Epithelial cell of proximal tubule (primary cell): ENCODE results near the gene SEL1L. TPM values are rescaled to one million over a fixed set of nuclear protein-coding genes. Genes with fewer than 3 reads are reported as not detected.

ENCODE experiments used
- DNase-seq: peaks from one replicate; pipeline ENCODE4 v3.0.0-alpha.2; 2011; ENCODE audit warnings: low read depth
- H3K4me3 ChIP-seq: 2 replicates; pipeline ENCODE4 v1.5.1; 2011; ENCODE audit warnings: low read depth, mild to moderate bottlenecking, low read length
- total RNA-seq: library from RNA; depleted of rRNA; stranded (reverse); fragments of >200 nt; gene quantifications from 2 replicates; pipeline ENCODE4 v1.2.3, GENCODE V29; 2015
- TF ChIP-seq, protein P1 (sequence below): conservative IDR thresholded peaks from 2 replicates; pipeline ENCODE4 v1.5.1; 2012; ENCODE audit warnings: low read depth, mild to moderate bottlenecking, low read length

The SEL1L gene
- total RNA-seq, 1 donor from 2014 or later: 25.2 TPM

DNA sequence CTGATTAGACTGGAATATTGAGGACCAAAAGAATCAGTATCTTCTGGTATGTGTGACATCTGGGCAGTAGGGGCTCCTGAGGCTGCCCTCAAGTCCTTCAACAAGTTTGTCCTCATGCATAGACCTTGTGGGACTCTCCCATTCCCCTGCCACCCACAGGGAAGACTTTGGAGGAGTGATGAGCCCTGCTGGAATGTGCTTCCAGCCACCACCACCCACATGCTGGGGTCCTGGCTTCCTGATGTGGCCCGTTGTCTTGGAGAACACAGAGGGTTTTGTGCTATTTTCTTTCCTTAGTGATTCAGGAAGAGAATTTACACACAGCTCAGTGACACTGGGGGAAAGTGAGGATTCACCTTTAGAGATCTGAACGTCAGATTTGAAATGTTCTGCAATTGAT lies 29.2 kb upstream of the SEL1L start:
- TF ChIP-seq, protein P1, sequence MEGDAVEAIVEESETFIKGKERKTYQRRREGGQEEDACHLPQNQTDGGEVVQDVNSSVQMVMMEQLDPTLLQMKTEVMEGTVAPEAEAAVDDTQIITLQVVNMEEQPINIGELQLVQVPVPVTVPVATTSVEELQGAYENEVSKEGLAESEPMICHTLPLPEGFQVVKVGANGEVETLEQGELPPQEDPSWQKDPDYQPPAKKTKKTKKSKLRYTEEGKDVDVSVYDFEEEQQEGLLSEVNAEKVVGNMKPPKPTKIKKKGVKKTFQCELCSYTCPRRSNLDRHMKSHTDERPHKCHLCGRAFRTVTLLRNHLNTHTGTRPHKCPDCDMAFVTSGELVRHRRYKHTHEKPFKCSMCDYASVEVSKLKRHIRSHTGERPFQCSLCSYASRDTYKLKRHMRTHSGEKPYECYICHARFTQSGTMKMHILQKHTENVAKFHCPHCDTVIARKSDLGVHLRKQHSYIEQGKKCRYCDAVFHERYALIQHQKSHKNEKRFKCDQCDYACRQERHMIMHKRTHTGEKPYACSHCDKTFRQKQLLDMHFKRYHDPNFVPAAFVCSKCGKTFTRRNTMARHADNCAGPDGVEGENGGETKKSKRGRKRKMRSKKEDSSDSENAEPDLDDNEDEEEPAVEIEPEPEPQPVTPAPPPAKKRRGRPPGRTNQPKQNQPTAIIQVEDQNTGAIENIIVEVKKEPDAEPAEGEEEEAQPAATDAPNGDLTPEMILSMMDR: no peak
- H3K4me3 ChIP-seq: no peak overlapping the region
- DNase-seq: no peak

DNA sequence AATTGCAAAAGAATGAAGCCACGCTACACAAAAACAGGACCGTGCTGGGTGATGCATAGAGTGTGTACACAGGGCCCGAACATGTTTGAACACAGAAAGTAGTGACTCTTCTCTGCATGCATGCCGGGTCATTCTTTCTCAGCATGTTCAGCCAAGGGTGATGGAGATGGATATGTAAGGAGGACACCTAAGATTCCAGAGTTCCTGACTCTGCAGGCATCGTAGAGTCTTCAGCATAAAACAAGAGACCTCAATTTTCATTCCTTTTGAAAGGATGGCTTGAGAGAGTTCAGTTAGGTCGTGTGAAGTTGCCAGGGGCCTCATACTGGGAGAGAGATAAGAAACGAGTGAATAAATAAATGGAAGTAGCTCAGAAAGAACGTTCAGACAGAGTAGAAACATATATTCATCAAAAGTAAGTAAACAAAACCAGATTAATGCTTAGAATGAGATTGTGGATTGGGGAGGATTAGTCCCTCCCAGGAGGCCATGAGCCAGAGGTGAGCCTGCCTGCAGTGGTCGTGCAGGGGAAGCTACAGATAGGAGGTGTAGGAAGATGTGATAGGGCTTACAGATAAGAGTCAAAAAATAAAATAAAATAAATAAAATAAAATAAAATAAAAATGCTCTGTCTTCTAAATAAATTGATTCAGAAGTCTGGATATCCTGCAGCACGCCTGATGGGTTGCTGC lies 27.6 kb upstream of the SEL1L start:
- H3K4me3 ChIP-seq: no peak overlapping the region
- DNase-seq: no peak
- TF ChIP-seq, protein P1: no peak

DNA sequence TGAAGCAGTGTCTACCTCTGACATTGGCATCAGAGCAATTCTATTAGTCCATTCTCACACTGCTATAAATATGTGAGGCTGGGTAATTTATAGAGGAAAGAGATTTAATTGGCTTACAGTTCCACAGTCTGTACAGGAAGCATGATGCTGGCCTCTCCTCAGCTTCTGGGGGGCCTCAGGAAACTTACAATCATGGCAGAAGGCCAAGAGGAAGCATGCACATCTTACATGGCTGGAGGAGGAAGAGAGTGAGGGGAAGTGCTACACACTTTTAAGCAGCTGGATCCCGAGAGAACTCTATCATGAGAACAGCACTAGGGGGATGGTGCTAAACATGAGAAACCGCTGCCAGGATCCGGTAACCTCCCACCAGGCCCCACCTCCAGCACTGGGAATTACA lies 25.7 kb upstream of the SEL1L start:
- TF ChIP-seq, protein P1: no peak
- DNase-seq: no peak
- no peak overlapping the region for H3K4me3 ChIP-seq

DNA sequence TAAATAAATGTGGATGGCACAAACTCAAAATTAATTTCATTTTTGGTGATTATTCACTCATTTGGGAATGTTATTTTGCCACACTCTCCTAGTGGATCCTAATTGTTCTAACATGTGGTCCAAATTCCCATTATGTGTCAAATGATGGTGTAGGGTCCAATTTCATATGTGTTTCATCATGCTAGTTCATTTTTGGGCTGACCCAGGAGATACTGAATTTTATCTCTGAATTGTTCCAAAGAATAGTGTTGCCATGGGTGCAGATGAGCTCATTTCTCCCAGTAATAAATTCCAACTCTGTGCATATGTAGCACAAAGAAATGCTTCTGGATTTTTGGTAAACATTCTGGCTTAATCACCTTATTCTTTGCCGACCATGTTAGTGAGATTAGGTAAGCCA lies 23.5 kb upstream of the SEL1L start:
- no peak for DNase-seq
- no peak overlapping the region for H3K4me3 ChIP-seq
- TF ChIP-seq, protein P1: no peak

DNA sequence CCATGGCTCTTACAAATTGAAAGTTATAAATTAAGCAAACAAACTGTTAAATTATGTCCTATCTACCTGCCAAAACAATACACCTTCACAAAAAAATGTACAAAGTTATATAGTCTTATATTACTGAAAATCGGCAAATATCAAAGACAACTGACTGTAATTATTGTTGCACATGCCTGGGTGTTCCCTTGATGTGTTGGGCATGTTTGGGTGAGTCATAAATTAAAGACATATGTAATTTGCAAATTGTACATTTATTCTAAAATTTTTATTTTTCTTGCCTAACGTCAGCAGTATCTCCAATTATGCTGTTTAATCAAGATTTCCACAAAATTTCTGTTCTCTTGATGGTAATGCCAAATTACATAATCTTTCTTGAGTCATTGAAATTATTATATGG lies 22.0 kb upstream of the SEL1L start:
- DNase-seq: no peak
- TF ChIP-seq, protein P1: no peak
- H3K4me3 ChIP-seq: no peak overlapping the region

DNA sequence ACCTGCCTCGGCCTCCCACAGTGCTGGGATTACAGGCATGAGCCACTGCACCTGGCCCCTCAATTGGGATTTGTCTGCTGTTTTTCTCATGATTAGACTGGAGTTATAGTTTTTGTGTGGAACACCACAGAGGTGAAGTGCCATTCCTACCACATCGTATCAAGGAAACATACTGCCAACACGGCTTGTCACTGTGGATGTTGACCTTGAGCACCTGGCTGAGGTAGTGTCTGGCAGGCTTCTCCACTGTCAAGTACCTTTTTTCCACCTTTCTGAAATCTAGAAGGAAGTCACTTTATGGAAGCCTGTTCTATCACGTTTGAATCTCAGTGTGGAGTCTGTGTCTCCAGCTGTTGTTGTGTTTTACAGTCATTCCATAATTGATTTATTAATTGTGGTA lies 21.4 kb upstream of the SEL1L start:
- H3K4me3 ChIP-seq: no peak overlapping the region
- DNase-seq: no peak
- TF ChIP-seq, protein P1: no peak

DNA sequence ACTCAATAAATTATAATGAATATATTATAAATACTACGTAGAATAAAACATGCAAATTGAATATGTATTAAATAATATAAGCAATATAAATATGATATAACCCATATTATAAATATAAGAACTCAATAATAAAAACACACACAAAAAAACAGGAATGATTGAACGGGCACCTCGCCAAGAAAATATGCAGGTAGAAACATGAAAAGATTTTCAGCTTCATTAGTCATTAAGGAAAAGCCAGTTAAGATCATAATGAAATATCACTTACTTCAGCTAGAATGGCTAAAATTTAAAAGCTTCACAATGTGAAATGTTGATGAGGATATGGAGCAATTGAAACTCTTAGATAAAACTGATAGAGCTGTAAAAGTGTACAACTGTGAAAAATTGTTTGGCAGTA lies 17.8 kb upstream of the SEL1L start:
- H3K4me3 ChIP-seq: no peak overlapping the region
- TF ChIP-seq, protein P1: no peak
- no peak for DNase-seq
